Measurements from ENCODE around the gene FAM20B. TPM values are rescaled to one million over a fixed set of nuclear protein-coding genes. Genes with fewer than 3 reads are reported as not detected.
A peak's percentile ranks its signal among the peaks of the same experiment; 100 is the strongest.

Gene FAM20B
- total and polyA plus RNA-seq, 2 of the 13 experiments (the other 11 are each of a cell fraction or from before 2014, with no cell fraction given): 13.8 to 26.9 TPM

DNA sequence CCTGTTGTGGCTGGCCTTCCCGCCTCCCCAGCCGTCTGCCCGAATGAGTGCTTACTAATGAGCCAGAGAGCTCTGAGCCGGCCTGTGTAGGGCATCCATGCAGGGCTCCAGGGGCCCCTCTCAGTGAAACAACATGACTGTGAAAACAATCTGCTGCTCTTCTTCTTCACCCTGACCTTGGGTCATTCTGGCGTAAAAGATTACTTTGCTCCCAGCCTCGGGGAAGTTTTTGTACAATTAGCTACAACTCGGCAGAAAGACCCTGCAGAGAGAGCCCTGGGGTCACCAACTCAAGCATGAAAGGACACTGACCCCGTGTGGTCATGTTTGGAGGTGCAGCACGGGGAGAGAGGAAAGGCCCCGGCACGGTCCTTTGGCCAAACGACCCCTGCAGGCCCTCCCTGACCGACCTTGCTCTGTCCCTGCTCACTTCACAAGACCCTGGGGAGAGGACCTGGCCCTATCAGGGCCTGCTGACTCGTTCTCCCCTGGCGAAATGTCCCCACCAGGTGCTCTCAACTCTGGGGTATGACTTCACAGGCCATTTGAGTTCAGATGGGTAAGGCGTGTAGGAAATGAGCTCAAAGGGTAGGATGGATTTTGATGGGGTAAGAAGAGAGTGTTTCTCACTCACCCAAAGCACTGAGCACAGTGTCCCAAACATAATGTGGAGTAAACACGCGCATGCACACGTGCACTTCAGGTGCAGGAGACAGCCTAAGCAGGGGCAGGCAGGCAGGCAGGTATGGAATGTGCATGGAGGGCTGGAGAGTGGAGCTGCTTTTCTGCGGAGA is 22.9 kb upstream of the FAM20B start (continued):
- TF ChIP-seq, protein P1, sequence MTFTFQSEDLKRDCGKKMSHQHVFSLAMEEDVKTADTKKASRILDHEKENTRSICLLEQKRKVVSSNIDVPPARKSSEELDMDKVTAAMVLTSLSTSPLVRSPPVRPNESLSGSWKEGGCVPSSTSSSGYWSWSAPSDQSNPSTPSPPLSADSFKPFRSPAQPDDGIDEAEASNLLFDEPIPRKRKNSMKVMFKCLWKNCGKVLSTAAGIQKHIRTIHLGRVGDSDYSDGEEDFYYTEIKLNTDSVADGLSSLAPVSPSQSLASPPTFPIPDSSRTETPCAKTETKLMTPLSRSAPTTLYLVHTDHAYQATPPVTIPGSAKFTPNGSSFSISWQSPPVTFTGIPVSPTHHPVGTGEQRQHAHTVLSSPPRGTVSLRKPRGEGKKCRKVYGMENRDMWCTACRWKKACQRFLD (CRISPR knock-in tag; IDR thresholded peaks at IDR 0.05; ENCODE audit: borderline replicate concordance): no peak
- no peak for TF ChIP-seq CENPX (CRISPR knock-in tag; IDR thresholded peaks at IDR 0.05)
- TF ChIP-seq ZNF839 (CRISPR knock-in tag; IDR thresholded peaks at IDR 0.05; ENCODE audit: borderline replicate concordance): no peak
- TF ChIP-seq ZNF260 (CRISPR knock-in tag; IDR thresholded peaks at IDR 0.05; ENCODE audit: borderline replicate concordance, low read depth): no peak
- TF ChIP-seq SALL1 (CRISPR knock-in tag; IDR thresholded peaks at IDR 0.05): peak; percentile 57
- 0 out of 2 replicates have a peak, but pooled peaks have one; percentile 6 for TF ChIP-seq MNT (IDR thresholded peaks at IDR 0.05)
- TF ChIP-seq ZNF614 (CRISPR knock-in tag; IDR thresholded peaks at IDR 0.05; ENCODE audit: borderline replicate concordance): no peak
- TF ChIP-seq, protein P2, sequence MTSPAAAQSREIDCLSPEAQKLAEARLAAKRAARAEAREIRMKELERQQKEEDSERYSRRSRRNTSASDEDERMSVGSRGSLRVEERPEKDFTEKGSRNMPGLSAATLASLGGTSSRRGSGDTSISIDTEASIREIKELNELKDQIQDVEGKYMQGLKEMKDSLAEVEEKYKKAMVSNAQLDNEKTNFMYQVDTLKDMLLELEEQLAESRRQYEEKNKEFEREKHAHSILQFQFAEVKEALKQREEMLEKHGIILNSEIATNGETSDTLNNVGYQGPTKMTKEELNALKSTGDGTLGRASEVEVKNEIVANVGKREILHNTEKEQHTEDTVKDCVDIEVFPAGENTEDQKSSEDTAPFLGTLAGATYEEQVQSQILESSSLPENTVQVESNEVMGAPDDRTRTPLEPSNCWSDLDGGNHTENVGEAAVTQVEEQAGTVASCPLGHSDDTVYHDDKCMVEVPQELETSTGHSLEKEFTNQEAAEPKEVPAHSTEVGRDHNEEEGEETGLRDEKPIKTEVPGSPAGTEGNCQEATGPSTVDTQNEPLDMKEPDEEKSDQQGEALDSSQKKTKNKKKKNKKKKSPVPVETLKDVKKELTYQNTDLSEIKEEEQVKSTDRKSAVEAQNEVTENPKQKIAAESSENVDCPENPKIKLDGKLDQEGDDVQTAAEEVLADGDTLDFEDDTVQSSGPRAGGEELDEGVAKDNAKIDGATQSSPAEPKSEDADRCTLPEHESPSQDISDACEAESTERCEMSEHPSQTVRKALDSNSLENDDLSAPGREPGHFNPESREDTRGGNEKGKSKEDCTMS (CRISPR knock-in tag; conservative IDR thresholded peaks at IDR 0.05): no peak
- no peak for TF ChIP-seq ZEB1 (IDR thresholded peaks at IDR 0.05; ENCODE audit: insufficient replicate concordance, low read depth)
- TF ChIP-seq ZNF275 (CRISPR knock-in tag; IDR thresholded peaks at IDR 0.05; ENCODE audit: borderline replicate concordance): no peak
- 0 out of 2 replicates have a peak, but pooled peaks have one; percentile 31 for TF ChIP-seq HNF4G (IDR thresholded peaks at IDR 0.05; ENCODE audit: borderline replicate concordance, low read depth, low read length)
- no peak for TF ChIP-seq HNF4G (CRISPR knock-in tag; IDR thresholded peaks at IDR 0.05; ENCODE audit: borderline replicate concordance, low read depth)
- no peak for TF ChIP-seq ZNF329 (CRISPR knock-in tag; IDR thresholded peaks at IDR 0.05; ENCODE audit: low read depth)
- peak; percentile 17; the same call in 1 of the 2 replicates for TF ChIP-seq THAP11 (CRISPR knock-in tag; IDR thresholded peaks at IDR 0.05)
- no peak for TF ChIP-seq PCBP2 (optimal IDR thresholded peaks at IDR 0.05; ENCODE audit: low read depth, low read length, poor library complexity, severe bottlenecking)
- TF ChIP-seq ZNF772 (CRISPR knock-in tag; IDR thresholded peaks at IDR 0.05): no peak
- TF ChIP-seq REL (CRISPR knock-in tag; conservative IDR thresholded peaks at IDR 0.05): no peak
- TF ChIP-seq DMAP1 (CRISPR knock-in tag; IDR thresholded peaks at IDR 0.05): no peak
- no peak for TF ChIP-seq SRF (IDR thresholded peaks at IDR 0.05; ENCODE audit: low read depth, low read length)
- TF ChIP-seq YY1 (IDR thresholded peaks at IDR 0.05; ENCODE audit: insufficient read depth, insufficient replicate concordance, low read depth, low read length): no peak
- no peak for TF ChIP-seq ETV5 (CRISPR knock-in tag; IDR thresholded peaks at IDR 0.05; ENCODE audit: borderline replicate concordance)
